ENCODE data around the gene RAC3.

Gene RAC3

GRCh38 chr17:82029391-82029790 is 2.1 kb upstream of the RAC3 start:
- no peak for DNase-seq
- peaks cover 0 to 16% of the 10 kb centered on the region in 2 experiments for H3K36me3 ChIP-seq (ENCODE audit: control insufficient read depth in 1 of 2, insufficient read depth in 2 of 2, low read length in 2 of 2)
- WGBS (ENCODE audit: extremely low coverage, insufficient coverage, insufficient read length) = no CpG with 5 or more reads among the region's 16 CpGs

GRCh38 chr17:82029990-82030469 is 1.4 kb upstream of the RAC3 start:
- Histone ChIP-seq H2BK12ac (ENCODE audit: low read length) (no peak overlapping the region), H3K4me3 (ENCODE audit: low read depth, low read length) (no peak overlapping the region), H3K27ac (ENCODE audit: low read depth, low read length) (no peak overlapping the region), H3K9ac (ENCODE audit: low read length) (no peak overlapping the region), H3K79me1 (ENCODE audit: low read length) (peaks cover 5% of the 10 kb centered on the region), H3K79me2 (ENCODE audit: control insufficient read depth, insufficient read depth, low read length, poor library complexity) (no peaks in the 10 kb centered on the region), H3K4ac (ENCODE audit: low read depth, low read length) (no peak overlapping the region), H3K36me3 (ENCODE audit: control insufficient read depth in 1 of 2, insufficient read depth in 2 of 2, low read length in 2 of 2) (peaks cover 0 to 16% of the 10 kb centered on the region in 2 experiments), H3K23ac (ENCODE audit: low read length) (no peak overlapping the region), H2AK5ac (ENCODE audit: low read length) (no peak overlapping the region), H3K4me2 (ENCODE audit: low read length) (peak overlapping the region; percentile 89), H2BK120ac (ENCODE audit: insufficient read depth, low read length, poor library complexity) (no peak overlapping the region), H3K14ac (ENCODE audit: low read length) (no peak overlapping the region), H4K8ac (ENCODE audit: low read depth, low read length) (no peak overlapping the region), H2BK5ac (ENCODE audit: low read depth, low read length, poor library complexity) (no peak overlapping the region), H4K12ac (ENCODE audit: low read depth, low read length) (no peak overlapping the region), H3K9me3 (ENCODE audit: insufficient read depth, low read depth, low read length) (peaks cover 5% of the 10 kb centered on the region), H2AFZ (ENCODE audit: insufficient read depth, low read length, poor library complexity) (no peak overlapping the region), H3K4me1 (ENCODE audit: control insufficient read depth in 1 of 2, insufficient read depth in 2 of 2, low read length in 2 of 2) (peaks cover 0 to 6% of the 10 kb centered on the region in 2 experiments), H3K18ac (ENCODE audit: low read length) (no peak overlapping the region), H3K27me3 (ENCODE audit: insufficient read depth, low read length) (no peaks in the 10 kb centered on the region), H4K91ac (ENCODE audit: low read depth, low read length) (no peak overlapping the region)
- no CpG with 5 or more reads among the region's 31 CpGs for WGBS (ENCODE audit: extremely low coverage, insufficient coverage, insufficient read length)
- no peak for DNase-seq

More at GRCh38 chr17:82029391-82029790, 2.1 kb upstream of the RAC3 start:
- H4K12ac ChIP-seq (ENCODE audit: low read depth, low read length) = no peak overlapping the region
- H3K27ac ChIP-seq (ENCODE audit: low read depth, low read length) = no peak overlapping the region
- H3K4ac ChIP-seq (ENCODE audit: low read depth, low read length) = no peak overlapping the region
- H3K4me2 ChIP-seq (ENCODE audit: low read length) = no peak overlapping the region
- H3K4me1 ChIP-seq (ENCODE audit: control insufficient read depth in 1 of 2, insufficient read depth in 2 of 2, low read length in 2 of 2) = peaks cover under 1 to 8% of the 10 kb centered on the region in 2 experiments
- H3K79me2 ChIP-seq (ENCODE audit: control insufficient read depth, insufficient read depth, low read length, poor library complexity) = no peaks in the 10 kb centered on the region
- H2BK5ac ChIP-seq (ENCODE audit: low read depth, low read length, poor library complexity) = no peak overlapping the region
- no peak overlapping the region for H2BK12ac ChIP-seq (ENCODE audit: low read length)
- no peak overlapping the region for H2BK120ac ChIP-seq (ENCODE audit: insufficient read depth, low read length, poor library complexity)
- peaks cover 5% of the 10 kb centered on the region for H3K79me1 ChIP-seq (ENCODE audit: low read length)
- H3K9ac ChIP-seq (ENCODE audit: low read length) = no peak overlapping the region
- H4K8ac ChIP-seq (ENCODE audit: low read depth, low read length) = no peak overlapping the region
- H3K4me3 ChIP-seq (ENCODE audit: low read depth, low read length) = no peak overlapping the region
- no peak overlapping the region for H3K23ac ChIP-seq (ENCODE audit: low read length)
- no peak overlapping the region for H3K14ac ChIP-seq (ENCODE audit: low read length)
- peaks cover 5% of the 10 kb centered on the region for H3K9me3 ChIP-seq (ENCODE audit: insufficient read depth, low read depth, low read length)
- no peak overlapping the region for H2AK5ac ChIP-seq (ENCODE audit: low read length)
- H2AFZ ChIP-seq (ENCODE audit: insufficient read depth, low read length, poor library complexity) = no peak overlapping the region
- no peak overlapping the region for H3K18ac ChIP-seq (ENCODE audit: low read length)
- no peak overlapping the region for H4K91ac ChIP-seq (ENCODE audit: low read depth, low read length)
- H3K27me3 ChIP-seq (ENCODE audit: insufficient read depth, low read length) = no peaks in the 10 kb centered on the region

DNA sequence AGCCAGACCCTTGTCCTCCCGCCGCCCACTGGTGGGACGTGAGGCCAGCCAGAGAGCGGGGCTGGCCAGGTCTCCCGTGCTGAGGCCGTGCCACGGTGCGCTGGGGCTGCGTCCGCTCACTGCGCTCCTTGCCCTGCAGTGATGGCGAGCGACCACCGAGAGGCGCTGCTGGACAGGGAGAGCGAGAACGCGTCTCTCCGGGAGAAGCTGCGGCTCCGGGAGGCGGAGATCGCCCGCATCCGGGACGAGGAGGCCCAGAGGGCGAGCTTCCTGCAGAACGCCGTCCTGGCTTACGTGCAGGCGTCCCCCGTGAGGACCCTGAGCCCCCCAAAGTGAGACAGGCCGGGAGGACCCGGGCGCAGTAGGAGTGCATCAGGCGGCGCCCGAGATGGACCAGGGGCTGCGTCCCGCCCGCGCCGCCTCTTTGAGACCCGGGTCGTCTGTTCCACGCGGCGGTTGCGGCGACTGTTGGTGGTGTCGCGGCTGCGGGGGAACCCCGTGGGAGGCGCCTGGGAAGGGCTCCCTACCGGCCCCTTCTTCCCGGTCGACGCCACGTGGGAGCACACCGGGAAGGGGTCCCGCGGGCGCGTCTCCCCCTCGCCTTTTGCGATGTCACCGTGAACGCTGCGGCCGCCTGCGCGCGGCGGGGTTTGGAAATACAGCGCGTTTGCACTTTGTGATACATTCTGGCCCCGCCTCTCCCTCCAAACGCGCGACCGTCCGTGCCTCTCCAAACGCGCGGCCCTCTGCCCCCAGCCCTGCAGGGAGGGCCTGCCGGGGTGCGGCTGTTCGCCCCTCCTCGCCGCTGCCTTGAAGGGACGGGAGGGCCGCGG is 792 bp upstream of the RAC3 start:
- H3K9me3 ChIP-seq (ENCODE audit: insufficient read depth, low read depth, low read length) = peaks cover 5% of the 10 kb centered on the region
- no CpG with 5 or more reads among the region's 94 CpGs for WGBS (ENCODE audit: extremely low coverage, insufficient coverage, insufficient read length)
- H2AFZ ChIP-seq (ENCODE audit: insufficient read depth, low read length, poor library complexity) = peak overlapping the region; percentile 77
- peak overlapping the region; percentile 68 for H3K4me3 ChIP-seq (ENCODE audit: low read depth, low read length)
- H4K12ac ChIP-seq (ENCODE audit: low read depth, low read length) = no peak overlapping the region
- H2BK12ac ChIP-seq (ENCODE audit: low read length) = no peak overlapping the region
- peak overlapping the region; percentile 17 for H3K9ac ChIP-seq (ENCODE audit: low read length)
- H3K14ac ChIP-seq (ENCODE audit: low read length) = no peak overlapping the region
- no peak overlapping the region for H3K4ac ChIP-seq (ENCODE audit: low read depth, low read length)
- H3K79me2 ChIP-seq (ENCODE audit: control insufficient read depth, insufficient read depth, low read length, poor library complexity) = no peaks in the 10 kb centered on the region
- no peaks in the 10 kb centered on the region for H3K27me3 ChIP-seq (ENCODE audit: insufficient read depth, low read length)
- peaks cover 3 to 16% of the 10 kb centered on the region in 2 experiments for H3K36me3 ChIP-seq (ENCODE audit: control insufficient read depth in 1 of 2, insufficient read depth in 2 of 2, low read length in 2 of 2)
- H3K18ac ChIP-seq (ENCODE audit: low read length) = peak overlapping the region; percentile 36
- peak overlapping the region; percentile 14 for H2BK5ac ChIP-seq (ENCODE audit: low read depth, low read length, poor library complexity)
- H4K8ac ChIP-seq (ENCODE audit: low read depth, low read length) = peak overlapping the region; percentile 20
- H2AK5ac ChIP-seq (ENCODE audit: low read length) = no peak overlapping the region
- H3K4me1 ChIP-seq (ENCODE audit: control insufficient read depth in 1 of 2, insufficient read depth in 2 of 2, low read length in 2 of 2) = peaks cover 0 to 6% of the 10 kb centered on the region in 2 experiments
- peak; percentile 85 to 93 for DNase-seq
- peak overlapping the region; percentile 27 for H2BK120ac ChIP-seq (ENCODE audit: insufficient read depth, low read length, poor library complexity)
- H3K27ac ChIP-seq (ENCODE audit: low read depth, low read length) = peak overlapping the region; percentile 9
- H3K4me2 ChIP-seq (ENCODE audit: low read length) = peak overlapping the region; percentile 89
- H3K79me1 ChIP-seq (ENCODE audit: low read length) = peaks cover 5% of the 10 kb centered on the region
- peak overlapping the region; percentile 57 for H4K91ac ChIP-seq (ENCODE audit: low read depth, low read length)
- H3K23ac ChIP-seq (ENCODE audit: low read length) = no peak overlapping the region

GRCh38 chr17:82031885-82032627 is 578 bp downstream of the RAC3 start:
- H3K79me1 ChIP-seq (ENCODE audit: low read length) = peaks cover 9% of the 10 kb centered on the region
- H3K14ac ChIP-seq (ENCODE audit: low read length) = peak overlapping the region; percentile 33
- peak overlapping the region; percentile 7 for H4K8ac ChIP-seq (ENCODE audit: low read depth, low read length)
- peaks cover 8 to 16% of the 10 kb centered on the region in 2 experiments for H3K36me3 ChIP-seq (ENCODE audit: control insufficient read depth in 1 of 2, insufficient read depth in 2 of 2, low read length in 2 of 2)
- no peak overlapping the region for H4K12ac ChIP-seq (ENCODE audit: low read depth, low read length)
- peaks cover 5% of the 10 kb centered on the region for H3K79me2 ChIP-seq (ENCODE audit: control insufficient read depth, insufficient read depth, low read length, poor library complexity)
- H3K9ac ChIP-seq (ENCODE audit: low read length) = no peak overlapping the region
- H3K27ac ChIP-seq (ENCODE audit: low read depth, low read length) = no peak overlapping the region
- peak overlapping the region; percentile 20 for H3K4me3 ChIP-seq (ENCODE audit: low read depth, low read length)
- H2BK120ac ChIP-seq (ENCODE audit: insufficient read depth, low read length, poor library complexity) = no peak overlapping the region
- peak overlapping the region; percentile 62 for H3K4me2 ChIP-seq (ENCODE audit: low read length)
- H2AFZ ChIP-seq (ENCODE audit: insufficient read depth, low read length, poor library complexity) = peak overlapping the region; percentile 6
- no peaks in the 10 kb centered on the region for H3K27me3 ChIP-seq (ENCODE audit: insufficient read depth, low read length)
- H2AK5ac ChIP-seq (ENCODE audit: low read length) = no peak overlapping the region
- H3K23ac ChIP-seq (ENCODE audit: low read length) = no peak overlapping the region
- peaks cover 3% of the 10 kb centered on the region for H3K9me3 ChIP-seq (ENCODE audit: insufficient read depth, low read depth, low read length)
- H2BK5ac ChIP-seq (ENCODE audit: low read depth, low read length, poor library complexity) = no peak overlapping the region
- peak in 1 of 2 donors; percentile 72 for DNase-seq
- H2BK12ac ChIP-seq (ENCODE audit: low read length) = no peak overlapping the region
- H4K91ac ChIP-seq (ENCODE audit: low read depth, low read length) = peak overlapping the region; percentile 60
- no peak overlapping the region for H3K4ac ChIP-seq (ENCODE audit: low read depth, low read length)
- no CpG with 5 or more reads among the region's 59 CpGs for WGBS (ENCODE audit: extremely low coverage, insufficient coverage, insufficient read length)
- peak overlapping the region; percentile 23 for H3K18ac ChIP-seq (ENCODE audit: low read length)
- H3K4me1 ChIP-seq (ENCODE audit: control insufficient read depth in 1 of 2, insufficient read depth in 2 of 2, low read length in 2 of 2) = peaks cover 5 to 13% of the 10 kb centered on the region in 2 experiments
